BLaER1 treated with 17β-estradiol and CSF1 and Interleukin-3, amounts not matched to agents 10 nM and 100 nM (cell line): Measurements from ENCODE around the gene TRAPPC10.
"Not testable (repeated sequence)": the region's sequence is repeated elsewhere in the genome, so short reads cannot be mapped to it uniquely, and the experiment has no call there.

Source experiments
- H3K27ac ChIP-seq, 11 experiments: shearing (Covaris generic); formaldehyde crosslinking; 2 replicates each; pipeline ENCODE4 v1.8.1; 2022
- H3K27me3 ChIP-seq, 11 experiments: shearing (Covaris generic); formaldehyde crosslinking; 2 replicates each; pipeline ENCODE4 v1.8.1; 2022
- H3K36me3 ChIP-seq, 11 experiments: shearing (Covaris generic); formaldehyde crosslinking; 2 replicates each; pipeline ENCODE4 v1.8.1; 2022
- H3K4me1 ChIP-seq, 10 experiments: shearing (Covaris generic); formaldehyde crosslinking; 2 replicates each; pipeline ENCODE4 v1.8.1; 2022
- H3K4me2 ChIP-seq, 11 experiments: shearing (Covaris generic); formaldehyde crosslinking; 2 replicates each; pipeline ENCODE4 v1.8.1; 2022
- H3K4me3 ChIP-seq, 10 experiments: shearing (Covaris generic); formaldehyde crosslinking; 2 replicates each; pipeline ENCODE4 v1.8.1; 2022
- H3K9ac ChIP-seq, 11 experiments: shearing (Covaris generic); formaldehyde crosslinking; 2 replicates each; pipeline ENCODE4 v1.8.1; 2022
- H3K9me3 ChIP-seq, 11 experiments: shearing (Covaris generic); formaldehyde crosslinking; replicated peaks in 1 of 11; 2 replicates each; pipeline ENCODE4 v1.8.1; 2022
- H4K20me1 ChIP-seq, 11 experiments: shearing (Covaris generic); formaldehyde crosslinking; 2 replicates each; pipeline ENCODE4 v1.8.1; 2022

TRAPPC10 gene

GRCh38 chr21:44154816-44155230, 142.7 kb downstream of the TRAPPC10 start:
- not testable (repeated sequence) for H3K27ac ChIP-seq, H3K36me3 ChIP-seq, H3K27me3 ChIP-seq, H3K4me2 ChIP-seq, H3K4me3 ChIP-seq, H3K4me1 ChIP-seq, H4K20me1 ChIP-seq, H3K9ac ChIP-seq, H3K9me3 ChIP-seq

DNA sequence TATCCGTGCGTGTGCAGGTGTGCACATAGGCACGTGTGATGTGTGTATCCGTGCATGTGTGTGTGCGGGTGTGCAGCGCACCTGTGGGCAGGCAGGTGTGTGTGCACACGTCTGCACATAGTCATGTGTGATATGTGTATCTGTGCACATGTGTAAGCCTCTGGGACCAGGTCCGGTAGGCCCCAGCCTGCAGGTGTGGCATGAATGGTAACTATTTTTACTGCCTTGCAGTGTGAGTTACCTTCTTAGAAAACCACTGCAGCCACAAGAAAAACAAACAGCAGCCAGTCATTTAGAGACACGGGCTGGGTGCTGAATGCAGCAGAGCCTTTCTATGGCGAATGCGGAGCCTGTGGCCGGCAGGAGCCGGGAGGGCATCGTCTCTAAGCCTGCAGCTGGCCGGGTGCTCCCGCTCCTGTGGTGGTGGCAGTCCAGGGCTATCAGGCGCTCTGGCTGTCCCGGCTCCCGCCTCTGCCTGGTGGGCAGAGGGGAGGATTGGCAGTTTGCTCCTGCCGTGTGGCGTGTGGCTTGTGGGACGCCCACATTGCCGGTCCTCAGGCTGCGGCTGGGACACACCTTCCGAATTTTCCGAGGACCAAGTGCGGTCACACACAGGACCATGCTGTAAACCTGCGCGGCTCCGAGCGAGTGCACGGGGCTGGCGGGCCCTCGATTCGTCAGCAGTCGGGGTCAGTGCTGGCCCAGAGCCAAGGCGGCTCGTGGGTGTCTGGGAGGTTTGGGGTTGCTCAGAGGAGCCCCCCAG, 143.3 kb downstream of the TRAPPC10 start:
- not testable (repeated sequence) for H3K4me3 ChIP-seq, H3K36me3 ChIP-seq, H3K4me2 ChIP-seq, H3K9ac ChIP-seq, H4K20me1 ChIP-seq, H3K27ac ChIP-seq, H3K27me3 ChIP-seq, H3K9me3 ChIP-seq, H3K4me1 ChIP-seq

DNA sequence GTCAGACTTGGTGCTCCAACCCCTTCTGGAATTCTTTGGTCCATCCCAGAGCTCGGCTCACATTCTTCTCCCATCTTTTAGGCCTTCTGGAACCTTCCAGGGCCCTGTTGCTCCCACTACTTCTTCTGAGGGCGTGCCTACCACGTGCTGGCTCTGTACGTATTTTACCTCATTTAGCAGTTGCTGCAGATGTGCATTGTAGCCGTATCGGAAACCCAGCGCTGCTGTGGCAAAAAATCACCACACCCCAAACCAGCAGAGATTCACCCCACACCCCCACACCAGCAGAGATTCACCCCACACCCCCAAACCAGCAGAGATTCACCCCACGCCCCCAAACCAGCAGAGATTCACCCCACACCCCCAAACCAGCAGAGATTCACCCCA, 143.9 kb downstream of the TRAPPC10 start:
- not testable (repeated sequence) for H4K20me1 ChIP-seq, H3K9me3 ChIP-seq, H3K27me3 ChIP-seq, H3K4me1 ChIP-seq, H3K36me3 ChIP-seq, H3K4me3 ChIP-seq, H3K4me2 ChIP-seq, H3K27ac ChIP-seq, H3K9ac ChIP-seq
